A549 (cell line): ENCODE measurements around the gene FILIP1L. TPM values are rescaled to one million over a fixed set of nuclear protein-coding genes. Genes with fewer than 3 reads are reported as not detected.

Source experiments
- ATAC-seq, 2 experiments: fragments of 200-7000 bp in 1 of 2; fragments of >200 bp in 1 of 2; cut with Nextera tagmentation in 1 of 2; cut with Tn5 transposase in 1 of 2; 3 replicates each; pipeline versions ENCODE4 v1.8.0 to v1.9.1; 2018 to 2020; ENCODE audit warnings: mild to moderate bottlenecking in 1 of 2, moderate library complexity in 1 of 2
- CTCF ChIA-PET: fragments of 300-600 bp; sonication (Branson Sonifier 250); formaldehyde crosslinking; extraction: SDS; loops from one replicate; lab custom pipeline; 2021; ENCODE audit warnings: antibody characterized with exemption, inconsistent platforms; lab: Yijun Ruan, JAX
- POLR2A ChIA-PET: fragments of 350-600 bp; formaldehyde crosslinking; extraction: SDS; loops from one replicate; lab custom pipeline; 2021; ENCODE audit warnings: antibody characterized with exemption, inconsistent platforms; lab: Yijun Ruan, JAX
- DNase-seq, 2 experiments: peaks; one replicate each; pipeline versions ENCODE4 v3.0.0 to v3.0.0-alpha.2; 2011 to 2016; ENCODE audit warnings: low read depth in 1 of 2, low spot score in 1 of 2
- FAIRE-seq: peaks from 2 replicates; lab custom pipeline; 2011; peaks lifted over from hg19 to GRCh38; lab: Jason Lieb, UNC
- H3K27ac ChIP-seq, 2 experiments: fragments of >200 bp; sonication (Bioruptor Twin); formaldehyde crosslinking; 3 replicates each; pipeline ENCODE4 v1.5.1; 2016 to 2017
- H3K4me1 ChIP-seq: fragments of >200 bp; sonication (Bioruptor Twin); formaldehyde crosslinking; 3 replicates; pipeline ENCODE4 v1.6.1; 2016
- H3K4me2 ChIP-seq: fragments of >200 bp; sonication (Bioruptor Twin); formaldehyde crosslinking; 3 replicates; pipeline ENCODE4 v1.6.1; 2016
- H3K4me3 ChIP-seq: fragments of >200 bp; sonication (Bioruptor Twin); formaldehyde crosslinking; 3 replicates; pipeline ENCODE4 v1.5.1; 2016
- H3K9me3 ChIP-seq: fragments of >200 bp; sonication (Bioruptor Twin); formaldehyde crosslinking; 3 replicates; pipeline ENCODE4 v1.6.1; 2016
- EHMT2 ChIP-seq: fragments of 200-600 bp; sonication (generic); IDR thresholded peaks from 2 replicates; pipeline ENCODE4 v1.6.1; 2016; ENCODE audit warnings: antibody characterized with exemption, low read depth, mild to moderate bottlenecking, moderate library complexity
- EP300 ChIP-seq, 2 experiments: fragments of >200 bp; sonication (Bioruptor Twin); formaldehyde crosslinking; IDR thresholded peaks; 2 replicates in 1 of 2; 3 replicates in 1 of 2; pipeline ENCODE4 v1.6.1; 2016 to 2017
- ESRRA ChIP-seq: fragments of 150-350 bp; IDR thresholded peaks from 2 replicates; pipeline ENCODE4 v1.6.1; 2014; ENCODE audit warnings: mild to moderate bottlenecking, low read length, borderline replicate concordance
- FOSB ChIP-seq: fragments of 250-450 bp; sonication (Bioruptor Pico); IDR thresholded peaks from 2 replicates; pipeline ENCODE4 v1.5.0; 2020; ENCODE audit warnings: mild to moderate bottlenecking, moderate library complexity
- HOXA7 ChIP-seq: fragments of 250-450 bp; sonication (Bioruptor Pico); IDR thresholded peaks from 2 replicates; pipeline ENCODE4 v1.5.0; 2020; ENCODE audit warnings: mild to moderate bottlenecking, moderate library complexity
- HOXB13 ChIP-seq: fragments of 250-450 bp; sonication (Bioruptor Pico); IDR thresholded peaks from 2 replicates; pipeline ENCODE4 v1.5.0; 2020; ENCODE audit warnings: low read depth, mild to moderate bottlenecking, moderate library complexity
- MAZ ChIP-seq: fragments of 150-350 bp; IDR thresholded peaks from 2 replicates; pipeline ENCODE4 v1.6.1; 2014; ENCODE audit warnings: antibody characterized with exemption, low read depth, low read length, borderline replicate concordance
- RCOR1 ChIP-seq: fragments of 150-350 bp; IDR thresholded peaks from 2 replicates; pipeline ENCODE4 v1.6.1; 2014; ENCODE audit warnings: antibody characterized with exemption, low read length, low read depth
- polyA plus RNA-seq, 4 experiments: library from polyadenylated mRNA; depleted of rRNA in 3 of 4; stranded (reverse); fragments of >200 nt; fragmentation: RNase III in 1 of 4; extraction: RNeasy Plus Mini Kit Qiagen cat#74134 plus additional on column Dnase treatment in 1 of 4; gene quantifications; 2 replicates in 3 of 4; 3 replicates in 1 of 4; pipeline ENCODE4 v1.2.3, GENCODE V29; 2011 to 2017
- TF ChIP-seq, protein P1 (sequence below): IDR thresholded peaks from 2 replicates; pipeline ENCODE4 v1.6.1; 2012
- TF ChIP-seq, protein P2 (sequence below): fragments of 200-600 bp; sonication (generic); IDR thresholded peaks from 2 replicates; pipeline ENCODE4 v1.6.1; 2016; ENCODE audit warnings: antibody characterized with exemption, mild to moderate bottlenecking, moderate library complexity
- TF ChIP-seq, protein P3 (sequence below): fragments of >200 bp; sonication (Bioruptor Twin); formaldehyde crosslinking; IDR thresholded peaks from 2 replicates; pipeline ENCODE4 v1.6.1; 2016
- TF ChIP-seq, protein P4 (sequence below): fragments of 250-450 bp; sonication (Bioruptor Pico); IDR thresholded peaks from 2 replicates; pipeline ENCODE4 v1.5.0; 2021; ENCODE audit warnings: mild to moderate bottlenecking, moderate library complexity, borderline replicate concordance
- TF ChIP-seq, protein P5 (sequence below): fragments of 150-350 bp; IDR thresholded peaks from 2 replicates; pipeline ENCODE4 v1.6.1; 2014; ENCODE audit warnings: low read depth, mild to moderate bottlenecking, low read length

The FILIP1L gene
- polyA plus RNA-seq, 2 of the 4 experiments (the other 2 are of a cell fraction) = 0.19 to 0.45 TPM

DNA sequence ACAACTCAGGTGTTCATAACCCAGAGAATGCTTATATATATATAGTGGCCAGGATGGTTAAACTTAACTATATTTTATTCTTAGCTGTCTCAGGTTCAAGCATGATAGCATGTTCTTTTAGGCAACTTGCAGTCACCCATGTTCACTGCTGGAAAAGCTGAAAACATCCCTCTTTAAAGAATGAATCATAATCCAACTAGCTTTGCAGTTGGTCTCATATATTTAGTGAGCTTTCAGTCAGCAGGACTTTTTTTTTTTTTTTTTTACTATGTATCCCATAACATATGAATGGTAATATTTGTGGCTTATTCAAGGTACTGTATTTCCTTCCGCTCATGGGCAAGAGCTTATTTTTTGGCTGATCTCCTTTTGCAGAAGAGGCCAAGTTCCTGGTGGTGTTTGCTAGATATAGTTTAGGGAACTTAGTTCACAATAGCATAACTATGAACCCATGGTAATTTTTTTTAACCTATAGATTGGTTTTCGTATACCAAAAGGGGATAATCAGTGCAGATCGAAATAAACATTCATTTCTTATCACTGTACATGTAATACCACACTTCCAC, 219.1 kb downstream of the FILIP1L start (continued):
- TF ChIP-seq, protein P1, sequence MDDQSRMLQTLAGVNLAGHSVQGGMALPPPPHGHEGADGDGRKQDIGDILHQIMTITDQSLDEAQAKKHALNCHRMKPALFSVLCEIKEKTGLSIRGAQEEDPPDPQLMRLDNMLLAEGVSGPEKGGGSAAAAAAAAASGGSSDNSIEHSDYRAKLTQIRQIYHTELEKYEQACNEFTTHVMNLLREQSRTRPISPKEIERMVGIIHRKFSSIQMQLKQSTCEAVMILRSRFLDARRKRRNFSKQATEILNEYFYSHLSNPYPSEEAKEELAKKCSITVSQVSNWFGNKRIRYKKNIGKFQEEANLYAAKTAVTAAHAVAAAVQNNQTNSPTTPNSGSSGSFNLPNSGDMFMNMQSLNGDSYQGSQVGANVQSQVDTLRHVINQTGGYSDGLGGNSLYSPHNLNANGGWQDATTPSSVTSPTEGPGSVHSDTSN = no peak
- TF ChIP-seq, protein P2, sequence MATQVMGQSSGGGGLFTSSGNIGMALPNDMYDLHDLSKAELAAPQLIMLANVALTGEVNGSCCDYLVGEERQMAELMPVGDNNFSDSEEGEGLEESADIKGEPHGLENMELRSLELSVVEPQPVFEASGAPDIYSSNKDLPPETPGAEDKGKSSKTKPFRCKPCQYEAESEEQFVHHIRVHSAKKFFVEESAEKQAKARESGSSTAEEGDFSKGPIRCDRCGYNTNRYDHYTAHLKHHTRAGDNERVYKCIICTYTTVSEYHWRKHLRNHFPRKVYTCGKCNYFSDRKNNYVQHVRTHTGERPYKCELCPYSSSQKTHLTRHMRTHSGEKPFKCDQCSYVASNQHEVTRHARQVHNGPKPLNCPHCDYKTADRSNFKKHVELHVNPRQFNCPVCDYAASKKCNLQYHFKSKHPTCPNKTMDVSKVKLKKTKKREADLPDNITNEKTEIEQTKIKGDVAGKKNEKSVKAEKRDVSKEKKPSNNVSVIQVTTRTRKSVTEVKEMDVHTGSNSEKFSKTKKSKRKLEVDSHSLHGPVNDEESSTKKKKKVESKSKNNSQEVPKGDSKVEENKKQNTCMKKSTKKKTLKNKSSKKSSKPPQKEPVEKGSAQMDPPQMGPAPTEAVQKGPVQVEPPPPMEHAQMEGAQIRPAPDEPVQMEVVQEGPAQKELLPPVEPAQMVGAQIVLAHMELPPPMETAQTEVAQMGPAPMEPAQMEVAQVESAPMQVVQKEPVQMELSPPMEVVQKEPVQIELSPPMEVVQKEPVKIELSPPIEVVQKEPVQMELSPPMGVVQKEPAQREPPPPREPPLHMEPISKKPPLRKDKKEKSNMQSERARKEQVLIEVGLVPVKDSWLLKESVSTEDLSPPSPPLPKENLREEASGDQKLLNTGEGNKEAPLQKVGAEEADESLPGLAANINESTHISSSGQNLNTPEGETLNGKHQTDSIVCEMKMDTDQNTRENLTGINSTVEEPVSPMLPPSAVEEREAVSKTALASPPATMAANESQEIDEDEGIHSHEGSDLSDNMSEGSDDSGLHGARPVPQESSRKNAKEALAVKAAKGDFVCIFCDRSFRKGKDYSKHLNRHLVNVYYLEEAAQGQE = no peak
- TF ChIP-seq, all 56 proteins: peak for 0

DNA sequence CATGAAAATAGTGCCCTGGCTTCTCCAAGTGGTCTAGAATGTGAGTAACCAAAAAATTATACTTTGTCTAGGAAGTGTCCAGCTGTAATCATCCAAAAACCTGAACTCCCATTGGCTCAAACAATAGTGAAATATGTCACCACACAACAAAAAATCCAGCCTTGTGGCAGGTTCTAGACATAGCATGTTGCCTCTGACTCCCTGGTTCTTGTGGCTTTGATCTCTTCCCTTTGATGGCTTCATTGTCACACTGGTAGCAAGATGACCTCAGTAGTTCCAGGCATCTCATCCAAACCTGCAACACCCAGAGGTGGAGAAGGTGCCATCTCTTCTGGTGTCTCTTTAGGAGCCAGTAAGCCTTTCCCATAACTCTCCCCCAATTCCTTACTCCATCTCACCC, 222.0 kb downstream of the FILIP1L start:
- no peak overlapping the region for H3K27ac ChIP-seq
- no peak for TF ChIP-seq RCOR1
- TF ChIP-seq EHMT2 = no peak
- TF ChIP-seq HOXA7 (CRISPR knock-in tag) = no peak
- TF ChIP-seq ESRRA = no peak
- TF ChIP-seq, protein P3, sequence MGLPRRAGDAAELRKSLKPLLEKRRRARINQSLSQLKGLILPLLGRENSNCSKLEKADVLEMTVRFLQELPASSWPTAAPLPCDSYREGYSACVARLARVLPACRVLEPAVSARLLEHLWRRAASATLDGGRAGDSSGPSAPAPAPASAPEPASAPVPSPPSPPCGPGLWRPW = no peak
- TF ChIP-seq, protein P4, sequence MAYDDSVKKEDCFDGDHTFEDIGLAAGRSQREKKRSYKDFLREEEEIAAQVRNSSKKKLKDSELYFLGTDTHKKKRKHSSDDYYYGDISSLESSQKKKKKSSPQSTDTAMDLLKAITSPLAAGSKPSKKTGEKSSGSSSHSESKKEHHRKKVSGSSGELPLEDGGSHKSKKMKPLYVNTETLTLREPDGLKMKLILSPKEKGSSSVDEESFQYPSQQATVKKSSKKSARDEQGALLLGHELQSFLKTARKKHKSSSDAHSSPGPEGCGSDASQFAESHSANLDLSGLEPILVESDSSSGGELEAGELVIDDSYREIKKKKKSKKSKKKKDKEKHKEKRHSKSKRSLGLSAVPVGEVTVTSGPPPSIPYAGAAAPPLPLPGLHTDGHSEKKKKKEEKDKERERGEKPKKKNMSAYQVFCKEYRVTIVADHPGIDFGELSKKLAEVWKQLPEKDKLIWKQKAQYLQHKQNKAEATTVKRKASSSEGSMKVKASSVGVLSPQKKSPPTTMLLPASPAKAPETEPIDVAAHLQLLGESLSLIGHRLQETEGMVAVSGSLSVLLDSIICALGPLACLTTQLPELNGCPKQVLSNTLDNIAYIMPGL (CRISPR knock-in tag) = no peak
- TF ChIP-seq, protein P5, sequence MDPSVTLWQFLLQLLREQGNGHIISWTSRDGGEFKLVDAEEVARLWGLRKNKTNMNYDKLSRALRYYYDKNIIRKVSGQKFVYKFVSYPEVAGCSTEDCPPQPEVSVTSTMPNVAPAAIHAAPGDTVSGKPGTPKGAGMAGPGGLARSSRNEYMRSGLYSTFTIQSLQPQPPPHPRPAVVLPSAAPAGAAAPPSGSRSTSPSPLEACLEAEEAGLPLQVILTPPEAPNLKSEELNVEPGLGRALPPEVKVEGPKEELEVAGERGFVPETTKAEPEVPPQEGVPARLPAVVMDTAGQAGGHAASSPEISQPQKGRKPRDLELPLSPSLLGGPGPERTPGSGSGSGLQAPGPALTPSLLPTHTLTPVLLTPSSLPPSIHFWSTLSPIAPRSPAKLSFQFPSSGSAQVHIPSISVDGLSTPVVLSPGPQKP = no peak
- TF ChIP-seq, protein P2 = no peak
- no peak for TF ChIP-seq FOSB (CRISPR knock-in tag)
- TF ChIP-seq EP300 (IDR thresholded peaks at IDR 0.05) = no peak
- no peak for TF ChIP-seq HOXB13 (CRISPR knock-in tag)
- TF ChIP-seq MAZ = no peak
- FAIRE-seq (no peak), DNase-seq (no peak), ATAC-seq (peak in 1 of 2 experiments; percentile 45; a peak in 1 of 6 replicates)
- ChIA-PET CTCF (interaction anchor here (0.6 to 1.4 kb wide), 3 partner anchors 8 to 135 kb away, joined by 3 read pairs; no protein-coding TSS in a partner anchor), POLR2A (no interaction called here)
- H3K9me3 ChIP-seq = no peaks in the 10 kb centered on the region
- H3K4me2 ChIP-seq = no peak overlapping the region
- H3K4me1 ChIP-seq = peaks cover 17% of the 10 kb centered on the region
- no peak overlapping the region for H3K4me3 ChIP-seq
